ENCODE measurements around the gene CLN5. TPM values are rescaled to one million over a fixed set of nuclear protein-coding genes. Genes with fewer than 3 reads are reported as not detected.

CLN5 gene
- total RNA-seq, 3 donors from 2014 or later, result 27.4 to 40.5 (median 32.4) TPM

DNA sequence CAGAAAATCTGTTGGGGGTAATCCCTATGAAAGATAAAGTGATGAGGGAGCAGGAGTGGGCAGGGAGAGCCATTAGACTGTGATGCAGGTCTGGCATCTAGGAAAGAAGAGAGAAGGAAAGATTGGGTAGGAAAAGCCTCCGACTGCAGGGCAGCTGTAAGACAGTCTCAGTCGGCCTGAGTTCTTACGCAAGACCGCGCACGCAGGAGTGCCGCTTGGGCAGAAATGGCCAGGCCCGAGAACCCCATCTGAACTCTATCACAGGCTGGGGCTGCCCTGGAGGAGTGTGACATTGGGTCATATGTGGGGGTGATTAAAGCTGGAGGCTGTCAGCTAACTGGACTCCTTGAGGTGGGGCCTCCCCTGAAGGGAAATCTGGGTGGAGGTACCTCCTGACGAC lies 49.0 kb downstream of the CLN5 start:
- Histone ChIP-seq H3K9me3 (no peaks in the 10 kb centered on the region), H3K27me3 (no peaks in the 10 kb centered on the region), H3K4me3 (no peak overlapping the region), H3K36me3 (no peaks in the 10 kb centered on the region), H3K4me1 (no peaks in the 10 kb centered on the region), H3K27ac (no peak overlapping the region)
- TF ChIP-seq, protein P1, sequence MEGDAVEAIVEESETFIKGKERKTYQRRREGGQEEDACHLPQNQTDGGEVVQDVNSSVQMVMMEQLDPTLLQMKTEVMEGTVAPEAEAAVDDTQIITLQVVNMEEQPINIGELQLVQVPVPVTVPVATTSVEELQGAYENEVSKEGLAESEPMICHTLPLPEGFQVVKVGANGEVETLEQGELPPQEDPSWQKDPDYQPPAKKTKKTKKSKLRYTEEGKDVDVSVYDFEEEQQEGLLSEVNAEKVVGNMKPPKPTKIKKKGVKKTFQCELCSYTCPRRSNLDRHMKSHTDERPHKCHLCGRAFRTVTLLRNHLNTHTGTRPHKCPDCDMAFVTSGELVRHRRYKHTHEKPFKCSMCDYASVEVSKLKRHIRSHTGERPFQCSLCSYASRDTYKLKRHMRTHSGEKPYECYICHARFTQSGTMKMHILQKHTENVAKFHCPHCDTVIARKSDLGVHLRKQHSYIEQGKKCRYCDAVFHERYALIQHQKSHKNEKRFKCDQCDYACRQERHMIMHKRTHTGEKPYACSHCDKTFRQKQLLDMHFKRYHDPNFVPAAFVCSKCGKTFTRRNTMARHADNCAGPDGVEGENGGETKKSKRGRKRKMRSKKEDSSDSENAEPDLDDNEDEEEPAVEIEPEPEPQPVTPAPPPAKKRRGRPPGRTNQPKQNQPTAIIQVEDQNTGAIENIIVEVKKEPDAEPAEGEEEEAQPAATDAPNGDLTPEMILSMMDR (IDR thresholded peaks at IDR 0.05), result no peak
- TF ChIP-seq POLR2A (IDR thresholded peaks at IDR 0.05) (no peak), POLR2AphosphoS5 (IDR thresholded peaks at IDR 0.05) (no peak)
- intact Hi-C loops (cut with DNase I; ENCODE audit: low total_unique reads), result no loop called here
- DNase-seq (ENCODE audit: low spot score in 2 of 2), result no peak

DNA sequence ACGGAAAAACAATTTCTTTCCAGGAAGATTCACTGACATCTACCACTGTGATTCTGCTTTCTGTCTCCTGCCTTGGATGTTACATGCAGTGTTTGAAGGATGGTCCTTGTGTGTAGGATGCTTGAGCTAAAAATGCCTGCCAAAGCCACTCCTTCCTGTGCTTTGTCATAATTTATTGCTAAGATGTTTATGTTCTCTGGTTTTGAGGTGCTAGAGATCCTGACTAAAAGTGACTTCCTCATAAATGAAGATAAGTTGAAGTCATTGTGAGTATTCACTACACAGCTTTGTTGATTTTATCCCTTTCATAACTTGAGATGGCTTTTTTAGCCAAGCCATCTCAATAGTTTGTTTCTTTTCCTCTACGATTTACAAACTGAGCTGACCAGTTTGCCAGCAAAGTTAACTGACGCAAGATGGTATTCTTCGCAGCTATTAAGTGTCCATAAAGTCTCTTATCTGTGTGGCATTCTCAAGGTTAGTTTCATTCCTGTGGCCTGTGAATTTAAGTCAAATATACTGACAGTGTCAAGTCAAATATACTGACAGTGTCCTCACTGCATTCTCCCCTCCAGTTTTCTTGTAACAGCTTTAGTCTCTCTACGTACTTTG lies 50.8 kb downstream of the CLN5 start:
- intact Hi-C loops (cut with DNase I; ENCODE audit: low total_unique reads), result no loop called here
- Histone ChIP-seq H3K4me3 (no peak overlapping the region), H3K27me3 (no peaks in the 10 kb centered on the region), H3K4me1 (no peaks in the 10 kb centered on the region), H3K9me3 (no peaks in the 10 kb centered on the region), H3K27ac (peak overlapping the region; percentile 23 to 50), H3K36me3 (peaks cover 3% of the 10 kb centered on the region)
- TF ChIP-seq, protein P1 (IDR thresholded peaks at IDR 0.05), result no peak
- TF ChIP-seq POLR2A (IDR thresholded peaks at IDR 0.05) (no peak), POLR2AphosphoS5 (IDR thresholded peaks at IDR 0.05) (no peak)
- DNase-seq (ENCODE audit: low spot score in 2 of 2), result no peak

DNA sequence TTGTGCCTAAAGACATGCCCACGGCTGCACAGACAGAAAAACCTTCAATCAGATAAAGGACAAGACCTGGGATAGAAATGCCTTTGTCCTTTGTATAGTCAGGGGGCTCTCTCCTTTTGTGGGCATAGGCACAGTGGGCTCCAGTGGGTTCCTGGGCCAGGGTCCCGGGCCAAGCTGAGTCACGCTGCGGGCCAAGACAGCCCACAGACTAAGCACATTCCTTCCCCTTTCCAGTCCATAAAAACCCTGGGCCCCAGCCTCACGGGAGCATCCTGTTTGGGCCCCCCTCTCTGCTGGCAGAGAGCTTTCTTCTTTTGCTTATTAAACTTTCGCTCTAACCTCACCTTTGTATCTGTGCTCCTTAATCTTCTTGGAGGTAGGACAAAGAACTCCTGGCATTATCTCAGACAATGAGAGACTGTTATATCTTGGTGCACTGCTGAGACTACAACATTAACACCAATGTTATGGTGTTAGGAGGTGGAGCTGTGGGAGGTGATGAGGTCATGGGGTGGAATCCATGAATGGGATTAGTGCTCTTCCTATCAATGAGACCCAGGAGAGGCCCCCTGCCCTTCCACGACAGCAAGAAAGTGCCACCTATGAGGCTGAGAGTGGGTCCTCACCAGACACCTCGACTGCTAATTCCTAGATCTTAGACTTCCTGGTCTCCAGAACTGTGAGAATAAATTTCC lies 55.9 kb downstream of the CLN5 start:
- no peaks in the 10 kb centered on the region for H3K9me3 ChIP-seq
- peaks cover 5% of the 10 kb centered on the region for H3K36me3 ChIP-seq
- intact Hi-C loops (cut with DNase I; ENCODE audit: low total_unique reads), result no loop called here
- no peak for DNase-seq (ENCODE audit: low spot score in 2 of 2)
- no peaks in the 10 kb centered on the region for H3K4me1 ChIP-seq
- TF ChIP-seq, protein P1 (IDR thresholded peaks at IDR 0.05), result no peak
- TF ChIP-seq POLR2AphosphoS5 (IDR thresholded peaks at IDR 0.05), result no peak
- TF ChIP-seq POLR2A (IDR thresholded peaks at IDR 0.05), result no peak
- no peak overlapping the region for H3K4me3 ChIP-seq
- no peak overlapping the region for H3K27ac ChIP-seq
- no peaks in the 10 kb centered on the region for H3K27me3 ChIP-seq

DNA sequence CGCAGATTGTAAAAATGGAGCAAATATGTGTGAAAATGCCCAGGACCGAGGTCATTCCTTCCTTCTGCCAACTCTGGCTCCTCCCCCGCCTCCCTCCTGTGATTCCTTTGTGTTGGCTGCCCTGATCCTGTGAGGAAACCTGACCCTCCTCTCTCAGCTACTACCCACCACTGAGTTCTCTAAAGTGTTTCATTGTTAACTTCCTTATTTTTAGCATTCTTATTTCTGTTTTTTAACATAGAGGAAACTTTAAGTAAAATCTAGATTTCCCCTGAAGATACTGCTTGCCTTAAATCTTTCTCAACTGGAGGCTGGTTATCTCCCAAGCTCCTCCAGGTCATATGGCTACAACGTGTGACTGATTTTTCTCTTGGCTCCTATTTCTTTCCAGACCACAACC lies 56.8 kb downstream of the CLN5 start:
- H3K27ac ChIP-seq, result no peak overlapping the region
- no peaks in the 10 kb centered on the region for H3K27me3 ChIP-seq
- no peak overlapping the region for H3K4me3 ChIP-seq
- H3K36me3 ChIP-seq, result peaks cover 5% of the 10 kb centered on the region
- no peaks in the 10 kb centered on the region for H3K9me3 ChIP-seq
- DNase-seq (ENCODE audit: low spot score in 2 of 2), result no peak
- intact Hi-C loops (cut with DNase I; ENCODE audit: low total_unique reads), result no loop called here
- no peak for TF ChIP-seq POLR2AphosphoS5 (IDR thresholded peaks at IDR 0.05)
- no peak for TF ChIP-seq POLR2A (IDR thresholded peaks at IDR 0.05)
- TF ChIP-seq, protein P1 (IDR thresholded peaks at IDR 0.05), result no peak
- H3K4me1 ChIP-seq, result no peaks in the 10 kb centered on the region

DNA sequence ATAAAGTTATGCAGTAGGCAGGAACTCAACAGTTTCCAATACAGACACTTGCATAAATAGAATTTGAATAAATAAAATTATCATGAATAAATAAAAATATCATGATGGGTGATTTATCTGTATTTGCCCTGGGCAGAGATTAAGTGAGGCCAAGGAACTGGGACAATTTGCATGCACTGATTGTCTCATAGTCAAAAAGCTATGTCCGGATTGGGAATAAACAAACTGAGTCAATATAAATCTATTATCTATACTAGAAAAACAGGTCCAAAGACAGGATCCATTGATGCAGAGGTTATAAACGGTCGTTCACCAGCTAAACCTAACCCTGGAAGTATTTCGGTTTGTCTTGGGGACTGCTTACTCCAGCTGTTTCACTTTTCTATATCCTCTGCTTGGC lies 61.3 kb downstream of the CLN5 start:
- H3K27ac ChIP-seq, result no peak overlapping the region
- DNase-seq (ENCODE audit: low spot score in 2 of 2), result no peak
- H3K36me3 ChIP-seq, result no peaks in the 10 kb centered on the region

More for the DNA sequence above, 61.3 kb downstream of the CLN5 start:
- Histone ChIP-seq H3K4me1 (no peaks in the 10 kb centered on the region), H3K27me3 (no peaks in the 10 kb centered on the region), H3K4me3 (no peak overlapping the region), H3K9me3 (no peaks in the 10 kb centered on the region)
- TF ChIP-seq POLR2AphosphoS5 (IDR thresholded peaks at IDR 0.05) (no peak), POLR2A (IDR thresholded peaks at IDR 0.05) (no peak)
- TF ChIP-seq, protein P1 (IDR thresholded peaks at IDR 0.05), result no peak
- intact Hi-C loops (cut with DNase I; ENCODE audit: low total_unique reads), result no loop called here
